GM23338 (cell line): ENCODE measurements around the gene RAB40C.

Experiments used
- CREB1 ChIP-seq: fragments of 250-450 bp; sonication (Bioruptor Pico); IDR thresholded peaks from 2 replicates; pipeline ENCODE4 v1.5.0; 2020; ENCODE audit warnings: low read depth, mild to moderate bottlenecking, moderate library complexity
- CTCF ChIP-seq, 2 experiments: fragments of 200-600 bp in 1 of 2; sonication (generic) in 1 of 2; conservative IDR thresholded peaks; 2 replicates each; pipeline versions ENCODE4 v1.5.1 to v1.6.1; 2016 to 2017; ENCODE audit warnings: antibody characterized with exemption in 2 of 2, low read depth in 2 of 2, mild to moderate bottlenecking in 2 of 2, moderate library complexity in 1 of 2
- EZH2 ChIP-seq: fragments of 200-600 bp; sonication (generic); IDR thresholded peaks from one replicate; pipeline ENCODE4 v1.8.0; 2017; ENCODE audit warnings: antibody characterized with exemption, mild to moderate bottlenecking, low read depth; ENCODE audit not compliant: unreplicated experiment
- EZH2phosphoT487 ChIP-seq: fragments of 200-600 bp; sonication (generic); IDR thresholded peaks from one replicate; pipeline ENCODE4 v1.8.1; 2018; ENCODE audit warnings: antibody characterized with exemption; ENCODE audit not compliant: unreplicated experiment
- JUNB ChIP-seq: IDR thresholded peaks from one replicate; pipeline ENCODE4 v1.6.1; 2016; ENCODE audit warnings: antibody characterized with exemption; ENCODE audit not compliant: unreplicated experiment
- NANOG ChIP-seq: IDR thresholded peaks from 2 replicates; pipeline ENCODE4 v1.6.1; 2016; ENCODE audit warnings: antibody characterized with exemption, borderline replicate concordance
- POLR2AphosphoS5 ChIP-seq: IDR thresholded peaks from 2 replicates; pipeline ENCODE4 v1.6.1; 2016; ENCODE audit warnings: antibody characterized with exemption, low read depth
- REST ChIP-seq: IDR thresholded peaks from one replicate; pipeline ENCODE4 v1.6.1; 2018; ENCODE audit warnings: antibody characterized with exemption; ENCODE audit not compliant: unreplicated experiment
- STAT1 ChIP-seq: IDR thresholded peaks from one replicate; pipeline ENCODE4 v1.6.1; 2016; ENCODE audit warnings: antibody characterized with exemption; ENCODE audit not compliant: unreplicated experiment
- ZNF331 ChIP-seq: fragments of 250-450 bp; sonication (Bioruptor Pico); IDR thresholded peaks from 2 replicates; pipeline ENCODE4 v1.5.0; 2020; ENCODE audit warnings: low read depth, mild to moderate bottlenecking, moderate library complexity
- TF ChIP-seq, protein P1 (sequence below): IDR thresholded peaks from 2 replicates; pipeline ENCODE4 v1.6.1; 2016; ENCODE audit warnings: antibody characterized with exemption
- TF ChIP-seq, protein P2 (sequence below): fragments of 250-450 bp; sonication (Bioruptor Pico); IDR thresholded peaks from 2 replicates; pipeline ENCODE4 v1.5.0; 2020; ENCODE audit warnings: mild to moderate bottlenecking, moderate library complexity

DNA sequence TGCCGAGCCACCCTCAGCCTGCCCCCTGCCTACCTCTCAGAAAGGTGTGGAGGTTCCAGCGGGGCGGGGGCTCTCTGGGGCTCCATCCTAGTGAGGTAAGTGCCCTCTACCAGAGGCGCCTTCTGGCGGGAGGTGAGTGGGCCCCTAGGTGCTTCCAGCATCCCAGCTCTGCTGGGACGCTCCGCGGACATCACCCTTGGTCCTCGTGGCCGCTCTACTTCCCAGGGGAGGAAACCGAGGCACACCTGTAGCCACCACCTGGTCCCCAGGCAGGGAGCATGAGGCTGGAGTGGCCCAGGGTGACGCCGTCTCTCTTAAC lies 53.1 kb downstream of the RAB40C start:
- TF ChIP-seq CTCF (conservative IDR thresholded peaks at IDR 0.05; ENCODE audit: low read depth in 2 of 2) (no peak), CREB1 (CRISPR knock-in tag) (no peak), POLR2AphosphoS5 (no peak), EZH2 (no peak), REST (no peak), JUNB (no peak), STAT1 (no peak), EZH2phosphoT487 (no peak), ZNF331 (CRISPR knock-in tag) (no peak), NANOG (no peak)
- TF ChIP-seq, protein P1, sequence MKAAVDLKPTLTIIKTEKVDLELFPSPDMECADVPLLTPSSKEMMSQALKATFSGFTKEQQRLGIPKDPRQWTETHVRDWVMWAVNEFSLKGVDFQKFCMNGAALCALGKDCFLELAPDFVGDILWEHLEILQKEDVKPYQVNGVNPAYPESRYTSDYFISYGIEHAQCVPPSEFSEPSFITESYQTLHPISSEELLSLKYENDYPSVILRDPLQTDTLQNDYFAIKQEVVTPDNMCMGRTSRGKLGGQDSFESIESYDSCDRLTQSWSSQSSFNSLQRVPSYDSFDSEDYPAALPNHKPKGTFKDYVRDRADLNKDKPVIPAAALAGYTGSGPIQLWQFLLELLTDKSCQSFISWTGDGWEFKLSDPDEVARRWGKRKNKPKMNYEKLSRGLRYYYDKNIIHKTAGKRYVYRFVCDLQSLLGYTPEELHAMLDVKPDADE, result no peak
- TF ChIP-seq, protein P2, sequence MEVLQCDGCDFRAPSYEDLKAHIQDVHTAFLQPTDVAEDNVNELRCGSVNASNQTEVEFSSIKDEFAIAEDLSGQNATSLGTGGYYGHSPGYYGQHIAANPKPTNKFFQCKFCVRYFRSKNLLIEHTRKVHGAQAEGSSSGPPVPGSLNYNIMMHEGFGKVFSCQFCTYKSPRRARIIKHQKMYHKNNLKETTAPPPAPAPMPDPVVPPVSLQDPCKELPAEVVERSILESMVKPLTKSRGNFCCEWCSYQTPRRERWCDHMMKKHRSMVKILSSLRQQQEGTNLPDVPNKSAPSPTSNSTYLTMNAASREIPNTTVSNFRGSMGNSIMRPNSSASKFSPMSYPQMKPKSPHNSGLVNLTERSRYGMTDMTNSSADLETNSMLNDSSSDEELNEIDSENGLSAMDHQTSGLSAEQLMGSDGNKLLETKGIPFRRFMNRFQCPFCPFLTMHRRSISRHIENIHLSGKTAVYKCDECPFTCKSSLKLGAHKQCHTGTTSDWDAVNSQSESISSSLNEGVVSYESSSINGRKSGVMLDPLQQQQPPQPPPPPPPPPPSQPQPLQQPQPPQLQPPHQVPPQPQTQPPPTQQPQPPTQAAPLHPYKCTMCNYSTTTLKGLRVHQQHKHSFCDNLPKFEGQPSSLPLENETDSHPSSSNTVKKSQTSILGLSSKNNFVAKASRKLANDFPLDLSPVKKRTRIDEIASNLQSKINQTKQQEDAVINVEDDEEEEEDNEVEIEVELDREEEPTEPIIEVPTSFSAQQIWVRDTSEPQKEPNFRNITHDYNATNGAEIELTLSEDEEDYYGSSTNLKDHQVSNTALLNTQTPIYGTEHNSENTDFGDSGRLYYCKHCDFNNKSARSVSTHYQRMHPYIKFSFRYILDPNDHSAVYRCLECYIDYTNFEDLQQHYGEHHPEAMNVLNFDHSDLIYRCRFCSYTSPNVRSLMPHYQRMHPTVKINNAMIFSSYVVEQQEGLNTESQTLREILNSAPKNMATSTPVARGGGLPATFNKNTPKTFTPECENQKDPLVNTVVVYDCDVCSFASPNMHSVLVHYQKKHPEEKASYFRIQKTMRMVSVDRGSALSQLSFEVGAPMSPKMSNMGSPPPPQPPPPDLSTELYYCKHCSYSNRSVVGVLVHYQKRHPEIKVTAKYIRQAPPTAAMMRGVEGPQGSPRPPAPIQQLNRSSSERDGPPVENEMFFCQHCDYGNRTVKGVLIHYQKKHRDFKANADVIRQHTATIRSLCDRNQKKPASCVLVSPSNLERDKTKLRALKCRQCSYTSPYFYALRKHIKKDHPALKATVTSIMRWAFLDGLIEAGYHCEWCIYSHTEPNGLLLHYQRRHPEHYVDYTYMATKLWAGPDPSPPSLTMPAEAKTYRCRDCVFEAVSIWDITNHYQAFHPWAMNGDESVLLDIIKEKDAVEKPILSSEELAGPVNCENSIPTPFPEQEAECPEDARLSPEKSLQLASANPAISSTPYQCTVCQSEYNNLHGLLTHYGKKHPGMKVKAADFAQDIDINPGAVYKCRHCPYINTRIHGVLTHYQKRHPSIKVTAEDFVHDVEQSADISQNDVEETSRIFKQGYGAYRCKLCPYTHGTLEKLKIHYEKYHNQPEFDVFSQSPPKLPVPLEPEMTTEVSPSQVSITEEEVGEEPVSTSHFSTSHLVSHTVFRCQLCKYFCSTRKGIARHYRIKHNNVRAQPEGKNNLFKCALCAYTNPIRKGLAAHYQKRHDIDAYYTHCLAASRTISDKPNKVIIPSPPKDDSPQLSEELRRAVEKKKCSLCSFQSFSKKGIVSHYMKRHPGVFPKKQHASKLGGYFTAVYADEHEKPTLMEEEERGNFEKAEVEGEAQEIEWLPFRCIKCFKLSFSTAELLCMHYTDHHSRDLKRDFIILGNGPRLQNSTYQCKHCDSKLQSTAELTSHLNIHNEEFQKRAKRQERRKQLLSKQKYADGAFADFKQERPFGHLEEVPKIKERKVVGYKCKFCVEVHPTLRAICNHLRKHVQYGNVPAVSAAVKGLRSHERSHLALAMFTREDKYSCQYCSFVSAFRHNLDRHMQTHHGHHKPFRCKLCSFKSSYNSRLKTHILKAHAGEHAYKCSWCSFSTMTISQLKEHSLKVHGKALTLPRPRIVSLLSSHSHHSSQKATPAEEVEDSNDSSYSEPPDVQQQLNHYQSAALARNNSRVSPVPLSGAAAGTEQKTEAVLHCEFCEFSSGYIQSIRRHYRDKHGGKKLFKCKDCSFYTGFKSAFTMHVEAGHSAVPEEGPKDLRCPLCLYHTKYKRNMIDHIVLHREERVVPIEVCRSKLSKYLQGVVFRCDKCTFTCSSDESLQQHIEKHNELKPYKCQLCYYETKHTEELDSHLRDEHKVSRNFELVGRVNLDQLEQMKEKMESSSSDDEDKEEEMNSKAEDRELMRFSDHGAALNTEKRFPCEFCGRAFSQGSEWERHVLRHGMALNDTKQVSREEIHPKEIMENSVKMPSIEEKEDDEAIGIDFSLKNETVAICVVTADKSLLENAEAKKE (CRISPR knock-in tag), result no peak
